NCI-H510A (cell line): ENCODE results near the gene CAPZA1.
A peak's percentile ranks its signal among the peaks of the same experiment; 100 is the strongest.

Experiments used
- DNase-seq: peaks from one replicate; lab custom pipeline; 2025; lab: John Stamatoyannopoulos, UW

The CAPZA1 gene

DNA sequence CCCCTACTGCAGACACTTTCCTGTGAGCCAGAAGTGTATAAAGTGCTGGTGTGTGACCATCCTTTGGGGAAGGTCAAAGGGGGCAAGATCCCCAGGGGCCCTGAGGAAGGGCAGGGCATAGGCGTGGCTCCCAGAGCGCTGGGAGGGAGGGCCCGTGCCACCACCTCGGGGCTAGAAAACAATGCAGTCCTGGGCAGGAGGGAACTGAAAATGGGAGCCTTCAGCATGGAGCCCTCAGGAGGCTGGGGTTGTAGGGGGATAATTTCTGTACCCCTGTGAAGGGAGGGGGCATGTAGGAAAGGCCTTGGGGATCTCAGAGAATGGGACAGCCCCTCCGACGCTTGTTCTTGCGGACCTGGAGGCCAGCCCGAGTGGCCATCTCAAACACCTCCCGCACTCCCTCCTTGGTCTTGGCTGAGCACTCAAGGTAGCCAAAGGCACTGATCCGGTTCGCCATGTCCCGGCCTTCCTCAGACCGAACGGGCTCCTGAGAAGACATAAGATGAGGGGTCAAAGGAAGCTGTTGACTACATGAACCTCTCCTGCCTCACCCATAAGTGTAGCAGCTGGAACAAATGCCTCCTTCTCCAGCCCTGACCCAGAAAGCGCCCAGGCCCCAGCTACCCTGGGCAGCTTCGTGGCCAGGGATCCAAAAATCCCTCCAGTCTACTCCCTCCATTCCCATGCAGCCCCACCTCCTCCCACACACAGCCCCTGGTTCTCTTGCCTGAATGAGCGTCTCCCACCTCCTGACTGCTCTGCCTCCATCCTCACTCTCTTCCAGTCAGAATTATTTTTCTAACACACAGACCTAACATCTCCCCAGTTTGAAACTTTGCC is 81.8 kb downstream of the CAPZA1 start:
- DNase-seq, result no peak

GRCh38 chr1:112702067-112702395 is 82.4 kb downstream of the CAPZA1 start:
- no peak for DNase-seq

DNA sequence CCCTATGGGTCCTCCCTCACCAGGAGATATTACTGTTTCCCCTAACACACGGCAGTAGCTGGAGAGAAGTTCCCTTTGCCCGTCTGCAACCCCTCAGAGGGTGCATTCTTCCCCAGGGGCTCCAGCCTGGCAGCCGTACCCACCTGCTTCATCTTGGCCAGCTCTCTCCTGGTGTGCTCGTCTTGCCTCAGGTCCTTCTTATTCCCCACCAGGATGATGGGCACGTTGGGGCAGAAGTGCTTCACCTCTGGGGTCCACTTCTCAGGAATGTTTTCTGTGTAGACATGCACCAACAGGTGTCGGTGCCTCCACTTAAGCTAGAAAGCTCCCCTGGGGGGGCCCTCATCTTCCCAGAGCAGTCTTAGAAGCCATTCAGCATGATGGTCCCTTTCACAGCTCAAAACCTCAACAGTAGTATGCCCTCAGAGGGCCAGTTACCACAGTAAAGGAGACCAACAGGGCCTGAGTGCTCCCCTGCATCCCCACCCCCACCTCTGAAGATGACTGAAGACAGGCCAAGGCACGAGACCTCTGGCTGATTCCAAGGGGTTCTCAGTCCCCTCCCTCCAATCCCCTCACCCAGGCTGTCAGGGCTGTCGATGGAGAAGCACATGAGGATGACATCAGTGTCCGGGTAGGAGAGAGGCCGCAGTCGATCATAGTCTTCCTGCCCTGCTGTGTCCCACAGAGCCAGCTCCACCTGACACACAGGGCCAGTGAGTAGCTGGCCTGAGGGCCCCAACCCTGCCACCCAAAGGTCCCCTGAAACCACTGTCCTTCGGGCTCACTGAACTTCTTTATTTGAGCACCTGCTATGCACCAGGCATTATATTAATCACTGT is 83.0 kb downstream of the CAPZA1 start:
- DNase-seq, result no peak

DNA sequence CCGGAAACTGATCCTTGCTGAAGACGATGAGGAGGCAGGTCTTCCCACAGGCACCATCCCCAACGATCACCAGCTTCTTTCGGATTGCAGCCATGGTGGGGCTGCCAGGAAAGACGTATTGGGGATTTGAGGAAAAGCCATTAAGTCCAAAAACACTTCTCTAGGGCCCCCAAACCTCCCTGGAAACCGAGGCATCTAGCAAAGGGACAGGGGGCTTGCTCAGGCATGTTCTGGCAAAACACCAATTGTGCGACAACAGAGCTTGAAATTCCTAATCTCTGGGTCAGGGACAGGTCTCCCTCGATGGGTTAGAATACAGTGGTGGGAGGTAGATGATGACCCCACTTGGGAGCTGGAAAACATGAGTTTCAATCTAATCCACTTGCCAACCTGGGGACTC is 84.1 kb downstream of the CAPZA1 start:
- no peak for DNase-seq

DNA sequence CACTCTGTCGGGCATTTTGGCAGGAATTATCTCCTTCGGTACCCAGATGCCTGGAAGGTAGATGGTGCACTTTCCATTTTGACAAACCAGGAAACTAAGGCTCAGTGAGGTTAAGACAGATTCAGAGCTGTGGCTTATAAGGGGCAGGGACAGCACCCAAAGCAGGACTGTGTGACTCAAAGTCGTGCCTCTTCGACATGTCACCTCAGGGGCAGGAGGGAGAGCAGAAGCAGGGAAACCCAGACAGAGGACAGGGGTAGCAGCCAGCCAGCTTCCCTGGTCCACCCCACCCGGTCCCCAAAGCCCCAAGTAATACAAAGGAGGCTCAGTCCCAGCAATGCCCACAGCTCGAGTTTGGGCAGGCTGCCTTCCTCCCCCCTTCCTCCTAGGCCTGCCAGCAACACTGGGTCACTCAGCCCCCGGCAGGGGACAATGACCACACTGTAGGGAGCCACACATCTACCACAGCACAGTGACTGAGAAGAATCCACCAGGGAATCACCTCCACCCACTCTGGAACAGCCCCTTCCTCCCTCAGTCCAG is 84.8 kb downstream of the CAPZA1 start:
- no peak for DNase-seq

- peak; percentile 86 for DNase-seq
These were observed 85.4 kb downstream of the CAPZA1 start for GRCh38 chr1:112704934-112705627.

- peak; percentile 81 for DNase-seq
These were observed 87.0 kb downstream of the CAPZA1 start, which contains the start of gene RHOC for GRCh38 chr1:112706505-112707220. Gene RHOC, minus strand, starts transcription at chr1:112707127. Its CDS starts 3,328 bp downstream, at chr1:112703799.

DNA sequence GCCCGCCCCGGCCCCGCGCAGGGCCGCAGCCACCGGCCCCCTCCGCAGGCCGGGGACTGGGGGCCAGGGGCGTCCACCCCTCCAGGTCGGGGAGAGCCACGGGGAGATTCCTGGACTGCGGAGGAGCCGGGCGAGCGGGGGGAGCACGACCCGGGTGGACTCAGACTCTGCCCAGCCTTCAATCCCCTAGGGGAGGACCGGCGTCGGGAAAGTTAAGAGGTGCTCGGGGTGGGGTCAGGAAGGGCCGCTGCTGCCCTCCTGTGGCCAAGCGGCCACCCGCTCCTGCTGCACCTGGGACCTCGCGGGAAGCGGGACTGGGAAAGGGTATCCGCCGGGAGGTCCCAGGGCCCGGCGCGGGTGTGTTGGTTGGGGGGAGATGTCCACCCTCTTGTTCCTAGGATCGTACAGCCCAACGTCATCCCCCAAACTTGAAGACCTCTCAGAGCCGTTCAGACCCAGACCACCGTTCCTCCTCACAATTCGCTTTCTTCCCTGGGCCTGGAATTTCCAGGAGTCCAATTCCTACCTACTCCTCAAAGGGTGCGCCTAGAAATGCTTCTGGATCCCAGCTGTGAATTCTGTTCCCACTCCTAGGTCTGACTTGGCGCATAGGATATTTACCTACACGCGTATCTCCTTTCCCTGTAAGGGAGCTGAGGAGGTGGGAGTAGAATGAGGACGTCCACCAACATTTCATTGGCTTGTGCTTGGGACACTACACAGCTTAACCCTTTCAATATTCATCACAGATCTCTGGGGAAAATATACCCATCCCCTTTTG is 87.8 kb downstream of the CAPZA1 start:
- DNase-seq, result peak; percentile 81

- no peak for DNase-seq
These were observed 88.4 kb downstream of the CAPZA1 start for GRCh38 chr1:112708002-112708448.

- no peak for DNase-seq
These were observed 88.9 kb downstream of the CAPZA1 start for GRCh38 chr1:112708489-112708888.

- DNase-seq, result no peak
These were observed 90.5 kb downstream of the CAPZA1 start for GRCh38 chr1:112710159-112710558.

- DNase-seq, result no peak
These were observed 91.0 kb downstream of the CAPZA1 start for GRCh38 chr1:112710586-112710985.

- no peak for DNase-seq
These were observed 91.4 kb downstream of the CAPZA1 start for GRCh38 chr1:112711041-112711440.

GRCh38 chr1:112711670-112712069 is 92.0 kb downstream of the CAPZA1 start:
- no peak for DNase-seq

GRCh38 chr1:112712191-112712590 is 92.6 kb downstream of the CAPZA1 start:
- DNase-seq, result no peak

DNA sequence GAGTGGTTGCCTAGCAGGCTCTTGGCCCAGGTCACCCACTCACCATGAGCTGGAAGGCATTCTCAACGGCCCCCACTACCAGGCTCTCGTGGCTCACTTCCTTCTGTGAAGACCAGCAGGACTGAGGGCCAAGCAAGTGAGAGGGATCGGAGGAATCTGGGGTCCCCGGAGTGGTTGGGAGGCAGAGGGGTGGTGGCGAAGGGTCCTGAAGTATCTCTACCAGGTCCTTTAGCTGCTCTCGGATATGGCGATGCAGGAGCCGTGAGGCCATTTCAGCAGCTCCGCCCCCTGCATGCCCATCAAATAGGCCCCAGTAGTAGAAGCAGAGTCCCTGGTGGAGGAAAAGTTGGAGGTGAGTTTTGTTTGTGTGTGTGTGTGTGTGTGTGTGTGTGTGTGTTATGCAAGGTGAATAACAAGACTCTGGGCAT is 93.1 kb downstream of the CAPZA1 start:
- no peak for DNase-seq

GRCh38 chr1:112713466-112714312 is 94.1 kb downstream of the CAPZA1 start:
- no peak for DNase-seq

DNA sequence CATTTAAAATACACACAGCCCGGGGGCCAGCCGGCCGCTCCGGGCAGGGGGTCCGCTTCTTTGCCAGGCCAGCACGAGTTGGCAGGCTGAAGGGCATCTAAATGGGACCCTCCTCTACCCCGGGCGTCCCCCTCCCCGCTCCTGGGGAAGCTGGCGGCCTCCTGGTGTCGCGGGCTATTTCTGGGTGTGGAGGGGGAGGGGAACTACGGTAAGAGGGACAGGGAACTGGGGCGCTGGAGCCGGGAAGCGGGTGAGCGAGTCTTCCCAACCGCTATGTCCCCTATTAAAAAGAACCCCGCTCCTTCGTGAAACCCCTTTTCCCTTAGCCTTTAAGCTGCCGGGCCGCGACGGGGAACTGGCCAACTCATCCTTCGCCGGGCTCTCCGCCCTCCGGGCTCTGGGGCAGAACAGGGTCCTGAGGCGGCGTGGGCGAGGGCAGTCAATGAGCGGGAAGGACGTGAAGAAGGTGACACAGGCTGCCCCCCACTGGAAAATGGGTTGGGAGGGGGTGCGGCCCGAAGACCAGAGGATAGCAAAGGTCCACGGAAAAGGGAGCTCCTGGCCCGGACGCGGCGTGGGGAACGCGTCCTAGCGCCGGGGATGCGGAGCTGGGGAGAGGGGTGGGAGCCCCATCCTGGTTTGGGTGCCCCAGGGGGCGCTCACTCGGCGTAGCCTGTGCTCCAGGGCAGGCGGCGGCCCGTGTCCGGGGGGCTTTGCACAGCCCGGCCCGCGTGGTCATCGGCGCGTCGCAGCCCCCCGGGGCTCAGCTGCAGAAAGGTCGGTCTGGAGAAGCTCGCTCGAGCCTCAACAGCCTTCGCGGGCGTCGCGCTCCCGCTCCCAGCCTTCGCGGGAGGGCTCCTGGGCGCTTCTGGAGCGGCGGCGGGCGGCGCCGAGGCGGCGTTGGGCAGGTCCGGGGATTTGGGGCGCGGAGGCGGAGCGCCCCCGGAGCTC is 95.0 kb downstream of the CAPZA1 start:
- no peak for DNase-seq
